ENCODE data around the gene TBK1.

TBK1 gene

DNA sequence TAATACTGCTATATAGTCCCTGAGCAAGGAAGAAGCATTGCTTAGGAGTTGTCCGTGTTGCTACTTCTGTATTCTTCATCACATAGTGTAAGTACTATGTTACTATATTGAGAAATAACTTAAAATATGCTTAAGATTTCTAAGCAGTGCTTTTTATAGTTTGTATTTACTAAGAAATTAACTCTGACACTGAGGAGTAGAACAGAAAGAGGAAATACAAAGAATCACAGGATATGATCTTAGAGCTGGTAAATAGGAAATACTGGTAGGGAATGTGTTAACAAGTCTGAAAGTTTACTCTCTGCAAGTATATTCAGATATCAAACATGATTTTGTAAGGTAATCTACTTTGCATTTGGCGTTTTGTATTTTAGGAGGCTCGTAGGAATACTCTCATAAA lies 32.2 kb upstream of the TBK1 start:
- H3K4me3 ChIP-seq (ENCODE audit: low read length), result no peak overlapping the region
- DNase-seq (ENCODE audit: low read depth, low spot score), result no peak
- no CpG with 5 or more reads among the region's 3 CpGs for WGBS (ENCODE audit: insufficient coverage, insufficient read length)
- peaks cover 11% of the 10 kb centered on the region; the same call in 1 of the 2 replicates for H3K36me3 ChIP-seq (ENCODE audit: control insufficient read depth, insufficient read depth, low read length)
- H3K4me1 ChIP-seq (ENCODE audit: control insufficient read depth, insufficient read depth, low read length), result no peaks in the 10 kb centered on the region
- no peaks in the 10 kb centered on the region for H3K9me3 ChIP-seq (ENCODE audit: control insufficient read depth, insufficient read depth, low read length)
- H3K27ac ChIP-seq (ENCODE audit: low read length), result no peak overlapping the region
- H3K27me3 ChIP-seq (ENCODE audit: control insufficient read depth, insufficient read depth, low read length), result no peaks in the 10 kb centered on the region

DNA sequence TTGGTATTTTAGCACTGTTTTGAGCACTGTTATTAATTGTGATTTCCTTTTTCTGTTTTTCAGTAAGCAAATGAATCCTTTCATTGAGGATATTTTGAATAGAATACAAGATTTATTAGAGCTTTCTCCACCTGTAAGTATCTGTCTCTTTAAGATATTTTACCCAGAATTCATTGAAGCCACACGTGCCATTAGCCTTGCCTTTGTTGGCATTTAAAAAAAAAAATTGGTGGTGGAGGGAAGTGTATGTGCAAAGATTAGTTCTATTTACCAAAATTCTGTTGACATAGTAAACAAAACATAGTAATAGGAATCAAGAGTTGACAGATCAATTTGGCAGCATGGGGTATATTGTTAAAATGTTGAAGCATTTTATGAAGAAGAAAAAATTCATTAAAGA lies 23.9 kb upstream of the TBK1 start:
- no peaks in the 10 kb centered on the region for H3K4me1 ChIP-seq (ENCODE audit: control insufficient read depth, insufficient read depth, low read length)
- no CpG with 5 or more reads among the region's 1 CpG for WGBS (ENCODE audit: insufficient coverage, insufficient read length)
- H3K27ac ChIP-seq (ENCODE audit: low read length), result no peak overlapping the region
- no peaks in the 10 kb centered on the region for H3K27me3 ChIP-seq (ENCODE audit: control insufficient read depth, insufficient read depth, low read length)
- H3K9me3 ChIP-seq (ENCODE audit: control insufficient read depth, insufficient read depth, low read length), result no peaks in the 10 kb centered on the region
- H3K4me3 ChIP-seq (ENCODE audit: low read length), result no peak overlapping the region
- no peak for DNase-seq (ENCODE audit: low read depth, low spot score)
- peaks cover 33% of the 10 kb centered on the region for H3K36me3 ChIP-seq (ENCODE audit: control insufficient read depth, insufficient read depth, low read length)

DNA sequence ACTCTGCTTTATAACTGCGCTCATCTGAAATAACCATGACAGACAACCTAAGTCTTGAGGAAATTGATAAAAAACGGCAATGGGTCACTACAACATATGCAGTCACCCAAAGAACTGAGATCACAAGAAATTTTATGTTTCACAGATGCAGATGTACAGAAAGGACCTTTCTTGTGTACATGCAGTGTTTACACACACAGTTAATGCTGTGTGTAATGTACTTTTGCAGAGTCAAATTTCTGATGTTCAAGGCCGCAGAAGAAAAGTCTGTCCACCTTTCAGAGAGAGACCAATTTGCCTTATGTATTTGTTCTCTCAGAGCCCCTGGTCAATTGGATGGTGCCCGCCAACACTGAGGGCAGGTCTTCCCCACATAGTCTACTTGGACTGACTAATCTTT lies 23.0 kb upstream of the TBK1 start:
- no peak overlapping the region for H3K27ac ChIP-seq (ENCODE audit: low read length)
- no peak overlapping the region for H3K4me3 ChIP-seq (ENCODE audit: low read length)
- H3K27me3 ChIP-seq (ENCODE audit: control insufficient read depth, insufficient read depth, low read length), result no peaks in the 10 kb centered on the region
- no peaks in the 10 kb centered on the region for H3K4me1 ChIP-seq (ENCODE audit: control insufficient read depth, insufficient read depth, low read length)
- peaks cover 29% of the 10 kb centered on the region for H3K36me3 ChIP-seq (ENCODE audit: control insufficient read depth, insufficient read depth, low read length)
- DNase-seq (ENCODE audit: low read depth, low spot score), result no peak
- no peaks in the 10 kb centered on the region for H3K9me3 ChIP-seq (ENCODE audit: control insufficient read depth, insufficient read depth, low read length)
- no CpG with 5 or more reads among the region's 4 CpGs for WGBS (ENCODE audit: insufficient coverage, insufficient read length)

GRCh38 chr12:64430886-64431285 lies 21.0 kb upstream of the TBK1 start:
- WGBS (ENCODE audit: insufficient coverage, insufficient read length), result no CpG with 5 or more reads among the region's 2 CpGs
- Histone ChIP-seq H3K27me3 (ENCODE audit: control insufficient read depth, insufficient read depth, low read length) (no peaks in the 10 kb centered on the region), H3K4me1 (ENCODE audit: control insufficient read depth, insufficient read depth, low read length) (no peaks in the 10 kb centered on the region), H3K36me3 (ENCODE audit: control insufficient read depth, insufficient read depth, low read length) (peaks cover 27% of the 10 kb centered on the region), H3K9me3 (ENCODE audit: control insufficient read depth, insufficient read depth, low read length) (no peaks in the 10 kb centered on the region), H3K4me3 (ENCODE audit: low read length) (no peak overlapping the region), H3K27ac (ENCODE audit: low read length) (no peak overlapping the region)
- no peak for DNase-seq (ENCODE audit: low read depth, low spot score)

DNA sequence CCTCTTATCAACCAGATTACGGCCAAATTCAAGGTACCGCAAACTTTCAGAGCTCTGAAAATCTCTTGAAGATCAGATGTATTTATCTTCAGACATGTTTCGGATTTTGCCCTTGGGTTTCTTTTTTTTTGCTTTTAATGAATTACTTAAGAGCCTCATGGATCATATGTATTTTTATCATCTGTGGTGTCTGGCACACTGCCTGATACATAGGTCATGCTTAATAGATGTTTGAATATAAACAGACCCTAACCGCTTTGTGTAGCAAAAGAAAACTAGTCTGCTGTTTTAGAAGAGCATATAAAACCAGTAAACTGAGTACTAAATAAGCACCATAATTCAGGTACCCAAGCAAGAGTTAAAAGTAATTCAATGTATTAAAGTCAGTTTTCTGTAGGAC lies 20.1 kb upstream of the TBK1 start:
- no peak for DNase-seq (ENCODE audit: low read depth, low spot score)
- no CpG with 5 or more reads among the region's 4 CpGs for WGBS (ENCODE audit: insufficient coverage, insufficient read length)
- Histone ChIP-seq H3K36me3 (ENCODE audit: control insufficient read depth, insufficient read depth, low read length) (peaks cover 30% of the 10 kb centered on the region), H3K27ac (ENCODE audit: low read length) (no peak overlapping the region), H3K27me3 (ENCODE audit: control insufficient read depth, insufficient read depth, low read length) (no peaks in the 10 kb centered on the region), H3K4me3 (ENCODE audit: low read length) (no peak overlapping the region), H3K4me1 (ENCODE audit: control insufficient read depth, insufficient read depth, low read length) (no peaks in the 10 kb centered on the region), H3K9me3 (ENCODE audit: control insufficient read depth, insufficient read depth, low read length) (no peaks in the 10 kb centered on the region)

DNA sequence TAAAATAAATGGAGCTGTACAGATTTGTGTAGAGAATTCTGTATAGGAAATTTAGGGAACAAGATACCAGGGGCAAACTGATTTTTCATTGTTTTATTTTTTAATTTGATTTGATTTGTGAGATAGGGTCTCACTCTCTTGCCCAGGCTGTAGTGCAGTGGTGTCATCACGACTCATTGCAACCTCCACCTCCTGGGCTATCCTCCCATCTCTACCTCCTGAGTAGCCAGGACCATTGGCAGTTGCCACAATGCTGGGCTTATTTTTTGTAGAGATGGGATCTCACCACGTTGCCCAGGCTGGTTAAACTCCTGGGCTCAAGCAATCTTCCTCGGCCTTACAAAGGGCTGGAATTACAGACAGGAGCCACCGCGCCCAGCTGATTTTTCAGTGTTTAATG lies 18.0 kb upstream of the TBK1 start:
- H3K27ac ChIP-seq (ENCODE audit: low read length), result no peak overlapping the region
- H3K27me3 ChIP-seq (ENCODE audit: control insufficient read depth, insufficient read depth, low read length), result no peaks in the 10 kb centered on the region
- no peak for DNase-seq (ENCODE audit: low read depth, low spot score)
- no CpG with 5 or more reads among the region's 5 CpGs for WGBS (ENCODE audit: insufficient coverage, insufficient read length)
- no peaks in the 10 kb centered on the region for H3K4me1 ChIP-seq (ENCODE audit: control insufficient read depth, insufficient read depth, low read length)
- no peak overlapping the region for H3K4me3 ChIP-seq (ENCODE audit: low read length)
- H3K9me3 ChIP-seq (ENCODE audit: control insufficient read depth, insufficient read depth, low read length), result no peaks in the 10 kb centered on the region
- H3K36me3 ChIP-seq (ENCODE audit: control insufficient read depth, insufficient read depth, low read length), result peaks cover 28% of the 10 kb centered on the region; the same call in 1 of the 2 replicates

DNA sequence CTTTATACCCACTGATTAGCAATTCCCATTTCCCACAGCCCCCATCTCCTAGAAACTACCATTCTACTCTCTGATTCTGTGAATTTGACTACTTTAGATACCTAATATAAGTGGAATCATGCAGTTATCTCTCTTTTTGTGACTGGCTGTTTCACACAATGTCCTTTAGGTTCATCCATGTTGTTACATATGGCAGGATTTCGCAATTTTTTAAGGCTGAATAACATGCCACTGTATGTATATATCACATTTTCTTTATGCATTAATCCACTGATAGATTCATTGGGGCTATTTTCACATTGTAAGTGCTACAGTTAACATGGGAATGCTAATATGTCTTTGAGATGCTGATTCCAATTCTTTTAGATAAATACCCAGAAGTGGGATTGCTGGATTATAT lies 11.8 kb upstream of the TBK1 start:
- Histone ChIP-seq H3K4me1 (ENCODE audit: control insufficient read depth, insufficient read depth, low read length) (no peaks in the 10 kb centered on the region), H3K36me3 (ENCODE audit: control insufficient read depth, insufficient read depth, low read length) (peaks cover 20% of the 10 kb centered on the region; the same call in 1 of the 2 replicates), H3K4me3 (ENCODE audit: low read length) (no peak overlapping the region), H3K27me3 (ENCODE audit: control insufficient read depth, insufficient read depth, low read length) (no peaks in the 10 kb centered on the region), H3K9me3 (ENCODE audit: control insufficient read depth, insufficient read depth, low read length) (no peaks in the 10 kb centered on the region), H3K27ac (ENCODE audit: low read length) (no peak overlapping the region)
- no CpG with 5 or more reads among the region's 1 CpG for WGBS (ENCODE audit: insufficient coverage, insufficient read length)
- DNase-seq (ENCODE audit: low read depth, low spot score), result no peak

- Histone ChIP-seq H3K4me1 (ENCODE audit: control insufficient read depth, insufficient read depth, low read length) (no peaks in the 10 kb centered on the region), H3K36me3 (ENCODE audit: control insufficient read depth, insufficient read depth, low read length) (peaks cover 15% of the 10 kb centered on the region; the same call in 1 of the 2 replicates), H3K27me3 (ENCODE audit: control insufficient read depth, insufficient read depth, low read length) (no peaks in the 10 kb centered on the region), H3K9me3 (ENCODE audit: control insufficient read depth, insufficient read depth, low read length) (no peaks in the 10 kb centered on the region), H3K27ac (ENCODE audit: low read length) (no peak overlapping the region), H3K4me3 (ENCODE audit: low read length) (no peak overlapping the region)
- no peak for DNase-seq (ENCODE audit: low read depth, low spot score)
- WGBS (ENCODE audit: insufficient coverage, insufficient read length), result no CpG with 5 or more reads among the region's 2 CpGs
Measured at GRCh38 chr12:64445490-64445889, 6.4 kb upstream of the TBK1 start.

- Histone ChIP-seq H3K4me1 (ENCODE audit: control insufficient read depth, insufficient read depth, low read length) (no peaks in the 10 kb centered on the region), H3K27me3 (ENCODE audit: control insufficient read depth, insufficient read depth, low read length) (no peaks in the 10 kb centered on the region), H3K9me3 (ENCODE audit: control insufficient read depth, insufficient read depth, low read length) (no peaks in the 10 kb centered on the region), H3K4me3 (ENCODE audit: low read length) (no peak overlapping the region), H3K36me3 (ENCODE audit: control insufficient read depth, insufficient read depth, low read length) (peaks cover 15% of the 10 kb centered on the region; the same call in 1 of the 2 replicates), H3K27ac (ENCODE audit: low read length) (no peak overlapping the region)
- no peak for DNase-seq (ENCODE audit: low read depth, low spot score)
- WGBS (ENCODE audit: insufficient coverage, insufficient read length), result no CpG with 5 or more reads among the region's 1 CpG
Measured at GRCh38 chr12:64446295-64446694, 5.6 kb upstream of the TBK1 start.

GRCh38 chr12:64450057-64450640 lies 1.8 kb upstream of the TBK1 start:
- H3K27ac ChIP-seq (ENCODE audit: low read length), result no peak overlapping the region
- H3K9me3 ChIP-seq (ENCODE audit: control insufficient read depth, insufficient read depth, low read length), result no peaks in the 10 kb centered on the region
- H3K36me3 ChIP-seq (ENCODE audit: control insufficient read depth, insufficient read depth, low read length), result peaks cover 3% of the 10 kb centered on the region; the same call in 1 of the 2 replicates
- no peaks in the 10 kb centered on the region for H3K27me3 ChIP-seq (ENCODE audit: control insufficient read depth, insufficient read depth, low read length)
- H3K4me3 ChIP-seq (ENCODE audit: low read length), result no peak overlapping the region
- WGBS (ENCODE audit: insufficient coverage, insufficient read length), result no CpG with 5 or more reads among the region's 2 CpGs
- no peak for DNase-seq (ENCODE audit: low read depth, low spot score)
- H3K4me1 ChIP-seq (ENCODE audit: control insufficient read depth, insufficient read depth, low read length), result no peaks in the 10 kb centered on the region

All from iPS DF 6.9 (cell line).